ENCODE measurements around the gene KLHL20.
"Not testable (repeated sequence)": the region's sequence is repeated elsewhere in the genome, so short reads cannot be mapped to it uniquely, and the experiment has no call there.

KLHL20 gene

DNA sequence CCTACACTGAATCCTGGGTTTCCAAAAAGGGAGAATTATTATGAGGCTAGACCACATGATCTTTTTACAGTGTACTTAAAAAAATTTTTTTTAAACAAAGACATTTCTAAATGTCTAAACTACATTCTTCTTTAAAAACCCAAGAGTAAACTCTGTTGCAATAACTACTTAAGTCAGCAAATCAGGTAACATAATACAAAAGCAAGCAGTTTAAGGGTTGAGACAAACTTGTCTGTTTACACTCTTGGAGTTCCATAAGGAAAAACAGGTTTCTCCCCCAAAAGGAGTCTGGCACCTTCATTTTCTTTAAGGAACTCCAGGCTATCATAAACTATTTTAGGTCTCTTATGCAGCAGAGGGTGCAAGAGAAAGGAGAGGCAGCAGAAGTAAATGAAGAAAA lies 32.6 kb upstream of the KLHL20 start:
- TF ChIP-seq, protein P1, sequence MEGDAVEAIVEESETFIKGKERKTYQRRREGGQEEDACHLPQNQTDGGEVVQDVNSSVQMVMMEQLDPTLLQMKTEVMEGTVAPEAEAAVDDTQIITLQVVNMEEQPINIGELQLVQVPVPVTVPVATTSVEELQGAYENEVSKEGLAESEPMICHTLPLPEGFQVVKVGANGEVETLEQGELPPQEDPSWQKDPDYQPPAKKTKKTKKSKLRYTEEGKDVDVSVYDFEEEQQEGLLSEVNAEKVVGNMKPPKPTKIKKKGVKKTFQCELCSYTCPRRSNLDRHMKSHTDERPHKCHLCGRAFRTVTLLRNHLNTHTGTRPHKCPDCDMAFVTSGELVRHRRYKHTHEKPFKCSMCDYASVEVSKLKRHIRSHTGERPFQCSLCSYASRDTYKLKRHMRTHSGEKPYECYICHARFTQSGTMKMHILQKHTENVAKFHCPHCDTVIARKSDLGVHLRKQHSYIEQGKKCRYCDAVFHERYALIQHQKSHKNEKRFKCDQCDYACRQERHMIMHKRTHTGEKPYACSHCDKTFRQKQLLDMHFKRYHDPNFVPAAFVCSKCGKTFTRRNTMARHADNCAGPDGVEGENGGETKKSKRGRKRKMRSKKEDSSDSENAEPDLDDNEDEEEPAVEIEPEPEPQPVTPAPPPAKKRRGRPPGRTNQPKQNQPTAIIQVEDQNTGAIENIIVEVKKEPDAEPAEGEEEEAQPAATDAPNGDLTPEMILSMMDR (IDR thresholded peaks at IDR 0.05) = no peak
- Histone ChIP-seq H3K36me3 (ENCODE audit: control insufficient read depth, insufficient read depth, low read length) (no peaks in the 10 kb centered on the region), H3K9me3 (ENCODE audit: control insufficient read depth, low read length) (no peaks in the 10 kb centered on the region), H3K27ac (no peak overlapping the region), H3K9ac (no peak overlapping the region), H3K4me3 (ENCODE audit: low read depth, low read length) (no peak overlapping the region), H3K4me2 (ENCODE audit: low read length) (no peak overlapping the region), H3K27me3 (ENCODE audit: control insufficient read depth, insufficient read depth, low read length) (no peaks in the 10 kb centered on the region), H3K79me2 (no peaks in the 10 kb centered on the region), H3K4me1 (no peaks in the 10 kb centered on the region), H2AFZ (peak overlapping the region; percentile 47)

DNA sequence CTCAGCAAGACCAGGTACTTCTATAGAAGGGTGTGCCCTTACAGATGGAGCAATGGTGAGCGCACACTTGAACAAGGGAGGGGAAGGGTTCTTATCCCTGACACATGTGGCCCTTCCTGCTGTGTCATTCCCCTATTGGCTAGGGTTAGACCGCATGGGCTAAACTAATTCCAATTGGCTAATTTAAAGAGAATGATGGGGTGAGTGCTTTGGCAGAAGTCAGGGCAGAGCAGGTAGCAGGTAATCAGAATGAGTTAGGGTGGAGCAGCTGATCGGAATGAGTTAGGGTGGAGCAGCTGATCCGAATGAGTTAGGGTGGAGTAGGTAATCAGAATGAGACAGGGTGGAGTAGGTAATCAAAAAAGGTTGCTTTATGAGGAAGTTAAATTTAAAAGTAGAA lies 30.9 kb upstream of the KLHL20 start:
- H3K9ac ChIP-seq; H3K4me3 ChIP-seq (ENCODE audit: low read depth, low read length); H3K36me3 ChIP-seq (ENCODE audit: control insufficient read depth, insufficient read depth, low read length); H2AFZ ChIP-seq; H3K27ac ChIP-seq; H3K9me3 ChIP-seq (ENCODE audit: control insufficient read depth, low read length); H3K79me2 ChIP-seq; H3K4me2 ChIP-seq (ENCODE audit: low read length); H3K27me3 ChIP-seq (ENCODE audit: control insufficient read depth, insufficient read depth, low read length); H3K4me1 ChIP-seq: not testable (repeated sequence)

DNA sequence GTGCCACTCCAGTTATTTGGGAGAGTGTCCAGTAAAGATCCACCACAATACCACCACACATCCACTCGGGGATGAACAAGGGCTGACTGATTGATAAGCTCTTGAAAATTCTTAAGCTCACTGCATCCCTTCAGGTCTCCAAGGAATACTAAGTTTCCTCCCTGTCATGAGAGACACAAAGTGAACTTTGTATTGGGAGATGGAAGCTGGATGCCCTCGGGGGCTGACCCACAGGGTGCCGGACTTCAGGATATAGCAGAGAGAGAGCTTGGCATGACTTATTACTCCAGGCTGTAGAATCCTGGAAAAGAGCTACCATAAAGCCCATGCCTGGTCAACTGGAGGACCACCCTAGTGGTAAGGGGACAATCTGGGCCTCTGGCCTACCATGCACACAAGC lies 29.7 kb upstream of the KLHL20 start:
- not testable (repeated sequence) for H3K4me1 ChIP-seq; H2AFZ ChIP-seq; H3K36me3 ChIP-seq (ENCODE audit: control insufficient read depth, insufficient read depth, low read length); H3K27ac ChIP-seq; H3K9me3 ChIP-seq (ENCODE audit: control insufficient read depth, low read length); H3K4me2 ChIP-seq (ENCODE audit: low read length); H3K9ac ChIP-seq; H3K4me3 ChIP-seq (ENCODE audit: low read depth, low read length); H3K79me2 ChIP-seq; H3K27me3 ChIP-seq (ENCODE audit: control insufficient read depth, insufficient read depth, low read length)

DNA sequence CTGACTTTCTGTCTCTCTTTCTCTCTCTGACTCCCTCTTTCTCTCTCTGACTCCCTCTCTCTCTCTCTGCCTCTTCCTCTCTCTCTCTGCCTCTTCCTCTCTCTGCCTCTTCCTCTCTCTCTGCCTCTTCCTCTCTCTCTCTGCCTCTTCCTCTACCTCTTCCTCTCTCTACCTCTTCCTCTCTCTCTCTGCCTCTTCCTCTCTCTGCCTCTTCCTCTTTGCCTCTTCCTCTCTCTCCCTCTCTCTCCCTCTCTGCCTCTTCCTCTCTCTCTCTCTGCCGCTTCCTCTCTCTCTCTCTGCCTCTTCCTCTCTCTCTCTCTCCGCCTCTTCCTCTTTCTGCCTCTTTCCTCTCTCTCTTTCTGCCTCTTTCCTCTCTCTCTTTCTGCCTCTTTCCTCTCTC lies 26.5 kb upstream of the KLHL20 start:
- H3K9ac ChIP-seq = no peak overlapping the region
- H3K9me3 ChIP-seq (ENCODE audit: control insufficient read depth, low read length) = no peaks in the 10 kb centered on the region
- no peak overlapping the region for H3K4me3 ChIP-seq (ENCODE audit: low read depth, low read length)
- no peaks in the 10 kb centered on the region for H3K27me3 ChIP-seq (ENCODE audit: control insufficient read depth, insufficient read depth, low read length)
- no peaks in the 10 kb centered on the region for H3K36me3 ChIP-seq (ENCODE audit: control insufficient read depth, insufficient read depth, low read length)
- TF ChIP-seq, protein P1 (IDR thresholded peaks at IDR 0.05) = no peak
- no peak overlapping the region for H3K4me2 ChIP-seq (ENCODE audit: low read length)
- no peak overlapping the region for H2AFZ ChIP-seq
- no peak overlapping the region for H3K27ac ChIP-seq
- no peaks in the 10 kb centered on the region for H3K4me1 ChIP-seq
- no peaks in the 10 kb centered on the region for H3K79me2 ChIP-seq

DNA sequence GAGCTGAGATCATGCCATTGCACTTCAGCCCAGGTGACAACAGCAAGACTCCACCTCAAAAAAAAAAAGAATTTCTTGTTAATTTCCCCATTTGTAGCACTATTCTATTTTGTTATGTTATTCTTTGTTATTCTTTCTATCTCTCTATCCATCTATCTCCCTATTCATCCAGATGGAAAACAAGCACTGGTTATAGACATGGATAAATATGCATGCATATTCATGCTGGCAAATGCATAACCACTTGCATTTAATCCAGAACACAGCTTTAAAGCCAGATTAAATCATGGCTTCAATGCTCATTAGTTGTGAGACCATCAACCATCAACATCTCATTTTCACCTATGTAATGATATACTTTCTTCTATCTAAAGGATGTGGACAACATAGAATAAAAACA lies 21.5 kb upstream of the KLHL20 start:
- Histone ChIP-seq H3K79me2 (no peaks in the 10 kb centered on the region), H3K4me2 (ENCODE audit: low read length) (no peak overlapping the region), H3K4me1 (no peaks in the 10 kb centered on the region), H2AFZ (no peak overlapping the region), H3K9ac (no peak overlapping the region), H3K27me3 (ENCODE audit: control insufficient read depth, insufficient read depth, low read length) (no peaks in the 10 kb centered on the region), H3K4me3 (ENCODE audit: low read depth, low read length) (no peak overlapping the region), H3K27ac (no peak overlapping the region), H3K36me3 (ENCODE audit: control insufficient read depth, insufficient read depth, low read length) (no peaks in the 10 kb centered on the region), H3K9me3 (ENCODE audit: control insufficient read depth, low read length) (no peaks in the 10 kb centered on the region)
- TF ChIP-seq, protein P1 (IDR thresholded peaks at IDR 0.05) = no peak

DNA sequence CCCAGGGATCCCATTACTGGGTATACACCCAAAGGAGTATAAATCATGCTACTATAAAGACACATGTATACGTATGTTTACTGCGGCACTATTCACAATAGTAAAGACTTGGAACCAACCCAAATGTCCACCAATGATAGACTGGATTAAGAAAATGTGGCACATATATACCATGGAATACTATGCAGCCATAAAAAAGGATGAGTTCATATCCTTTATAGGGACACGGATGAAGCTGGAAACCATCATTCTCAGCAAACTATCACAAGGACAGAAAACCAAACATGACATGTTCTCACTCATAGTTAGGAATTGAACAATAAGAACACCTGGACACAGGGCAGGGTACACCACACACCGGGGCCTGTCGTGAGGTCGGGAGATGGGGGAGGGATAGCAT lies 13.5 kb upstream of the KLHL20 start:
- H3K4me2 ChIP-seq (ENCODE audit: low read length); H3K27ac ChIP-seq; H3K36me3 ChIP-seq (ENCODE audit: control insufficient read depth, insufficient read depth, low read length); H3K4me3 ChIP-seq (ENCODE audit: low read depth, low read length); H3K79me2 ChIP-seq; H3K27me3 ChIP-seq (ENCODE audit: control insufficient read depth, insufficient read depth, low read length); H3K9me3 ChIP-seq (ENCODE audit: control insufficient read depth, low read length); H3K9ac ChIP-seq; H3K4me1 ChIP-seq; H2AFZ ChIP-seq: not testable (repeated sequence)

Measured in parathyroid adenoma (tissue), 2 donors.